HG03432 (cell line): ENCODE measurements around the gene IFT122.
A peak's percentile ranks its signal among the peaks of the same experiment; 100 is the strongest.
"Not testable (repeated sequence)": the region's sequence is repeated elsewhere in the genome, so short reads cannot be mapped to it uniquely, and the experiment has no call there.

Experiments
- ATAC-seq: cut with Tn5 transposase; IDR thresholded peaks from one replicate; pipeline ENCODE4 v1.9.1; 2021; ENCODE audit warnings: mild to moderate bottlenecking, moderate library complexity; ENCODE audit not compliant: unreplicated experiment

IFT122 gene

GRCh38 chr3:129439817-129440617, at the start of gene IFT122, which contains the start of gene MBD4:
Gene IFT122, plus strand, starts transcription at chr3:129440224. Its CDS starts 107 bp downstream, at chr3:129440331.
Gene MBD4, minus strand, starts transcription at chr3:129439948. Its CDS starts 115 bp downstream, at chr3:129439833.
- ATAC-seq: peak; percentile 90

- not testable (repeated sequence) for ATAC-seq
Observed at GRCh38 chr3:129391583-129391982, 48.4 kb upstream of the IFT122 start.

- not testable (repeated sequence) for ATAC-seq
Observed at GRCh38 chr3:129392106-129392887, 47.7 kb upstream of the IFT122 start.

- no peak for ATAC-seq
Observed at GRCh38 chr3:129393271-129393670, 46.8 kb upstream of the IFT122 start.

- not testable (repeated sequence) for ATAC-seq
Observed at GRCh38 chr3:129393760-129394564, 46.1 kb upstream of the IFT122 start.

- peak; percentile 5 for ATAC-seq
Observed at GRCh38 chr3:129398803-129399144, 41.2 kb upstream of the IFT122 start.

GRCh38 chr3:129399145-129399894, 40.7 kb upstream of the IFT122 start:
- peak; percentile 76 for ATAC-seq

GRCh38 chr3:129399895-129400357, 40.1 kb upstream of the IFT122 start:
- ATAC-seq: peak; percentile 1

- ATAC-seq: no peak
Observed at GRCh38 chr3:129402210-129402609, 37.8 kb upstream of the IFT122 start.

- no peak for ATAC-seq
Observed at GRCh38 chr3:129402616-129403015, 37.4 kb upstream of the IFT122 start.

- ATAC-seq: no peak
Observed at GRCh38 chr3:129403450-129403849, 36.6 kb upstream of the IFT122 start.

GRCh38 chr3:129404130-129404529, 35.9 kb upstream of the IFT122 start:
- ATAC-seq: no peak

- ATAC-seq: no peak
Observed at GRCh38 chr3:129404610-129405009, 35.4 kb upstream of the IFT122 start.

- ATAC-seq: no peak
Observed at GRCh38 chr3:129409541-129409940, 30.5 kb upstream of the IFT122 start.

- no peak for ATAC-seq
Observed at GRCh38 chr3:129410971-129411370, 29.1 kb upstream of the IFT122 start.

GRCh38 chr3:129412542-129413198, 27.4 kb upstream of the IFT122 start:
- ATAC-seq: no peak

- ATAC-seq: not testable (repeated sequence)
Observed at GRCh38 chr3:129413238-129413637, 26.8 kb upstream of the IFT122 start.

- peak; percentile 90 for ATAC-seq
Observed at GRCh38 chr3:129413687-129414506, 26.1 kb upstream of the IFT122 start.

- no peak for ATAC-seq
Observed at GRCh38 chr3:129415378-129415777, 24.6 kb upstream of the IFT122 start.
